GM21526 (cell line): Measurements from ENCODE around the gene GABRR2.
A peak's percentile ranks its signal among the peaks of the same experiment; 100 is the strongest.
"Not testable (repeated sequence)": the region's sequence is repeated elsewhere in the genome, so short reads cannot be mapped to it uniquely, and the experiment has no call there.

Experiments
- ATAC-seq: cut with Tn5 transposase; IDR thresholded peaks from one replicate; pipeline ENCODE4 v1.9.1; 2021; ENCODE audit warnings: moderate library complexity; ENCODE audit not compliant: unreplicated experiment, low FRiP score

Gene GABRR2

GRCh38 chr6:89295981-89296380 is 19.1 kb downstream of the GABRR2 start:
- ATAC-seq, result no peak

GRCh38 chr6:89295116-89295515 is 20.0 kb downstream of the GABRR2 start:
- ATAC-seq, result not testable (repeated sequence)

DNA sequence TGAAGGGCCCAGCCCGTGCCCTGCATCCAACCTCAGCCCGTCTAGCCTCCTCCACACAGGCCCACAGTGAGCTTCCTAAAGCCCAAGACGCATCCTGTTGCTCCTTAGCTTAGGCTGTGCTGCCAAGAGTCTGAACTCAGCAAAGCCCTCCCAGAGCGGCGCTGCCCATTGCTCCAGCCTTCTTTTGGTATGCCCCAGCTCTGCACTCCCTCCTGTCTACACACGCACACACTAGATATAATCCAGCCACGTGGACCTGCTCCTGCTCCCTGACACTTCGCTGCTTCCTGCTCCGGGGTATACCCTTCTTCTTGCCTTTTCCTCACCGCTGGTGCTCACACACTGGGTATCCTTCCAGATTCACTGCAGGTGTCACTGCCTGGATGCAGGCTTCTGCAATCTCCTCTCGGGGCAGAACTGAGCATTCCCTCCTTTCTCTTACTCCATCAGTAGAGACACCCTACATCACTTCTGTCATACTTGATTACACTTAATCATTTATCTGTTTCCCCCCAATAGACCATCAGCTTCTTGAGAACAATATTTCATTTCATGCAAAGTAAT is 23.8 kb downstream of the GABRR2 start:
- no peak for ATAC-seq

DNA sequence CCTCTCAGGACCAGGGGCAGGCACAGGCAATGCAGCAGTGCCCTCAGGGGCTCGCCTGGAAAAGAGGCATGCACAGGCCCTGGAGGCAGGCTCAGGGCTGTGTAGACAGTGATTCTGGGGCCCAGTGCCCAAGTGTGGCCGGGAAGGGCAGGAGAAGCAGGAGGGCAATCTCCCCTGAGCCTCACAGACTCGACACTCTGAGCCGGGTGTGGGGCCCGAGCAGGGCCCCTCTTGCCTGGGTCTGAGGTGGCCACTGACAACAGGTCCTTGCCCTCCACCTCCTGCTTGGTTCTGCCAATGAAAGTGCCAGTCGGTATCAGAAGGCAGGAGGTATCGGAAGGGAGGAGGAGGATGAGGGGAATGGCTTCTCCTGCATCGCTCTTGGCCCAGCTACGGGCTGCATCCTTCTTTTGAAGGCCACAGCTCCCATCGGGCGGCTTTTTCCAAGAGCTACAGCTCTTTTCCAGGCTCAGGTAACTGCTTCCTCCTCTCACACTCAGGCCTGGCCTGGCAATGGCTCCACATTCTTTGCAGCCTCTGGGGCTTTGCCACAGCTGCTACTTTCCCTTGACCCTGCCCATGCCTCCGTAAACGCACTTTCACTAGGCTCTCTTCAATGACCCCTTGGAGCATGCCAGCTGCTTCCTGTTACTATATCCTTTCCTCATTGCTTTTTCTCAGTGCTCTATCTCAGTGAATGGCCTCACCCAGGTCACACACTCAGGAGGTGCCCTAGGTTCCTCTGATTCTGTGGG is 24.5 kb downstream of the GABRR2 start:
- ATAC-seq, result no peak

DNA sequence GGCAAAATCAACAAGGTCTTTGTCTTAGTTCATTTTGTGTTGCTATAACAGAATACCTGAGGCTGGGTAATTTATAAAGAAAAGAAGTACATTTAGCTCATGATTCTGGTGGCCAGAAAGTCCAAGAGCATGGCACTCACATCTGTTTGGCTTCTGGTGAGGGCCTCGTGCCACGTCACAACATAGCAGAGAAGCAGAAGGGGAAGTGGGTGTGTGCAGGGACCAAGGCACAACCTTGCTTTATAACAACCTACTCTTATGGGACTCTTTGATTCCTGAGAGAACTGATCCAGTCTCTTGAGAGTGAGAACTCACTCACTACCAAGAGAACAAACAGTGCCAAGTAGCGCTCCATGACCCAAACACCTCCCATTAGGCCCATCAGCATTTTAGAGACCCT is 25.4 kb downstream of the GABRR2 start:
- no peak for ATAC-seq

DNA sequence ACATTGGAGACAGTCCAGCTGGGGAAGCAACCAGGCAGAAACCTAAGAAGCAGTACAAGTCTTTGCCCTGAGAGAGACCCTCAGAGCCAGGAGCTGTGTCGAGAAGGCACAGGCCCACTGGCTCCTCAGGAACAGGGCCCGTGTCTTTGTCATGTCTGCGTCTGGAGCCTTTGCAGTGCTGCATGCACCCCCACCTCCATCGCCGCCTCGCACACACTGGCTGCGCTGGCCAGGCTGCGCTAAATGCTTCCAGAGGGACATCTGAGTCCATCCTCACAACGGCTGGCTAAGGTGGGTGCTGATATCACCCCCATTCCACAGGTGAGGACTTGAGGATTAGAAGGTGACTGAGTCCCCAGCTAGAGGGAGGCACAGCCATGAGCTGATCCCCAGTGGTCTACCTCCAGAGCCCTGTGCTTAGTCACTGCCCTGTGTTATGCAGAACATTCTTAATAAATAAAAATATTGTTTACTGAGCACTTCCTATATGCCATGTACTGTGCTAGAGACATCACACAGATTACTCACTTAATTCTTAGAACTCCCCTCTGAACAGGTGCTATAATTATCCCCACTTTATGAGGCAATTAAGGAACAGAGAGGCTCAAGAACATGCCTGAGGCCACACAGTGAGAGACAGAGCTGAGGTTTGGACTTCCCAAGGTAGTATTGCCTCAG is 27.6 kb downstream of the GABRR2 start:
- no peak for ATAC-seq

- no peak for ATAC-seq
Measured at GRCh38 chr6:89286516-89286915, 28.6 kb downstream of the GABRR2 start.

- no peak for ATAC-seq
Measured at GRCh38 chr6:89284963-89285735, 29.9 kb downstream of the GABRR2 start.

DNA sequence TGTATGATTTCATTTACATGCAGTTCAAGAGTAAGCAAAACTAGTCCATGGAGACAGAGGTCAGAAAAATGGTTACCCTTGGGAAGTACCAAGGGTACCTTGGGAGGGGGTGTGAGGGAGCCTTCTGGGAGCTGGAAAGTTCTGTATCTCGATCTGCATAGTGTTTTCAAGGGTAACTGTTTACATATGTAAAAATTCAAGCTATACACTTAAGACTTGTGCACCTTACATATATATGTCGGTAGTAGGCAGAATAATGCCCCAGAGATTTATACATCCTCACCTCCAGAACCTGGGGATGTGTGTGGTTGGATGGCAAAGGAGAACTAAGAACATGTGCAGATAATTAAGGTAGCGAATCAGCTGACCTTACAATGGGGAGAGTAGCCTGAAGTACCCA is 31.0 kb downstream of the GABRR2 start:
- no peak for ATAC-seq

DNA sequence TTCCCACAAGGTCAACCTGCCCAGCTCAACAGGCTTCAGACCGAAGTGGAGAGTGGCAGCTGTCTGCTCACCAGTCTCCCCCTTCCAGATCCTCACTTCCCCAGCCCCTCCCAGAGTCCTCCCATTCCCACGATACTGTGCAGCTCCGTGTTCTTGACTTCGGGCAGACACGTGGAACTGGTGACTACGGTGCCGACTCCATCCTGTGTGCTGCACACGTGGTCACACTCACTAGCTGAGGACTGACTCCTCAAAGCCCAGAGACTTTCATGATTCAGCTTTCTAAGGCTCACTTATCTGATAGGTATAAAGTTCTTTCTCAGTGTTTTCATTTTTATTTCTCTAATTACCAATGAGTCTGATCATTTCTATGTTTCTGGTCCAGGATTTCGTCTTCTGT is 32.4 kb downstream of the GABRR2 start:
- ATAC-seq, result no peak

DNA sequence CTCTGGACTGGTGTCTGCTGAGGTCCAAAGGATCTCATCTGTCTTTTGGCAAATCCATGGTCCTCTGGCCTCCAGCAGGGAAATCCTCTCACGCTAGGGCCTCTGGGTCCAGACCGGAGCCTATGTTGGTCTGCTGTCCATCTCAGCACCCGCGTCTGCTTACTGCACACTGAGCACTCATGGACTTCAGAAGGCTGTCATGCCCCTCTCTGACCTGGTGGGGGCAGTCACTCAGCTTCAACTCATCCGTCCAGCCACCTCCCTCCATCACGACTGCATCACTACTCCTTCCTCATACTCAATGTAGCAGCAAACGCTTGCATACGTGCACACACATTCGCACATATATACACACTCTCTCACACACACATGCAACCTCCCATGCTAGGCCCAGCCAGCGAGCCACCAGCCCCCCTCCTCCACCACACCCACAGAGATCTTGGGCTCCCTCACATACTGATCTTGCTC is 33.3 kb downstream of the GABRR2 start:
- peak; percentile 97 for ATAC-seq

GRCh38 chr6:89278956-89279355 is 36.1 kb downstream of the GABRR2 start:
- ATAC-seq, result no peak

GRCh38 chr6:89275900-89276299 is 39.2 kb downstream of the GABRR2 start:
- no peak for ATAC-seq

- no peak for ATAC-seq
Measured at GRCh38 chr6:89273816-89274215, 41.3 kb downstream of the GABRR2 start.

DNA sequence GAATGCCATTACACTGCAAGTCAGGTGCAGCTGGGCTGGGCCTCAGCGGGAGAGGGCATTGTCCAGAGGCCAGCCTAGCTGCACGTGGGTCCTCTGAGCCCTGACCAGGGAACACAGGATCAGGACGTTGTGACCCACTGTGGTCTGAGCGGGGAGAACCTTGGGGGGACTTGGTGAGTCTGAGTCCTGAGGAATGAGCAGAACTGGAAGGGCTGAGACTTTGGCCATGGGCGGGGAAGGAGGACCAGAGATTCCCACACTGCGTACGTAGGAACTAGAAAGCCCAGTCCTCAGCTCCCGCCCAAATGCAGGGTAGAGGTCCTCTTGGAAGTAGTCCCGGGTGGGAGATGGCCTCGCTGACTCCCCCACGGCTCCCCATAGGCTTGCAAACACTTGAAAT is 42.5 kb downstream of the GABRR2 start:
- ATAC-seq, result no peak

DNA sequence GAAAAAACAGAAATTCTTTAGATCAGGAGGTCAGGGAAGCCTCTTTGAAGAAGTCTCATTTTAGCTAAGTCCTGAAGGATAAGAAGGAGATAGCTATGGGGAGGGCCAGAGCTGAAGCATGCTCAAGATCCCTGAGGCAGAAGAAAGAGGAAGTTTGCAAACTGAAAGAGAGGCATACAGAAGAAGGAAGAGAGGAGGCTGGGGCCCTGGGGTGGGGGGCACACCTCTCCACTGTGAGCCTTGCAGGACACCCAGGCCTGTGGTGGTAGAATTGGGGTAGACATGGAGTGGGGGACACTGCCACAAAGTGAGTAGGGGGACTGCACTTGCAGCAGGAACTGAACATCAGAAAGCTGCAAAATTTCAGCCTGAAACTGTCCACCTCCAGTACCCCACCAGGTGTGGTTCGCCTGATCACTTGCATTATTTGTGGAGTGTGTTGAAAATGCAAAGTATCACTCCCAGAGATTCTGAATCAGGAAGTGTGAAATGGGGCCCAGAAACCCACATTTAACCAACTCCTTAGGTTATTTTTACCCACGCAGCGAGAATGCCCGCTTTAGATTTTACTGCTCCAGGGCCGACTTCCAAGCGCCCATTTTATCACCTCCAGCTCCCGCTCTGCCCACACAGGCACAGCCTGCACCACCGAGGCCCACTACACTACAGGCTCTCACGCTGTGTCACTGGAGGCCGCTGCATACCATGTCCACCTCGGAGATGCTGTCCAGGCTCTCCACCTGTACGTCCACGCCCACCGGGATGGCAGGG is 44.0 kb downstream of the GABRR2 start:
- ATAC-seq, result peak; percentile 50

DNA sequence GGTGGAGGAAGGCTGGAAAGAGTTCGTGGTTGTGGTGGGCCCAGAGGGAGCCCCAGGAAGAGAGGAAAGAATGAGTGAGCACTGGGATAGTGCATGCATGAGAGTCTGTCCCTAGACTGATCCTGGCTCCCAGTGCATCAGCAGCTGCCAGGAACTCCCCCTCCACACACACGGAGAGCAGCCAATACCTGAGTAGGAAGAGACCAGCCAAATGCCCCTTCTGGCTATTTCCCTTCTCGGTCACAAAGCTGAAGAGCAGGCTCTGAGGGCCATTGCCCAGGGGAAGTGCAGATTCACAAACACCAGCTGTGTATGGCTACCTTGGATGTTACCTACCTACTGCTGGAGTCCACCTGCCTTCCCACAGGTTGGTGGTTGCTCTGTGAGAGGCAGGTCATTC is 45.1 kb downstream of the GABRR2 start:
- no peak for ATAC-seq

DNA sequence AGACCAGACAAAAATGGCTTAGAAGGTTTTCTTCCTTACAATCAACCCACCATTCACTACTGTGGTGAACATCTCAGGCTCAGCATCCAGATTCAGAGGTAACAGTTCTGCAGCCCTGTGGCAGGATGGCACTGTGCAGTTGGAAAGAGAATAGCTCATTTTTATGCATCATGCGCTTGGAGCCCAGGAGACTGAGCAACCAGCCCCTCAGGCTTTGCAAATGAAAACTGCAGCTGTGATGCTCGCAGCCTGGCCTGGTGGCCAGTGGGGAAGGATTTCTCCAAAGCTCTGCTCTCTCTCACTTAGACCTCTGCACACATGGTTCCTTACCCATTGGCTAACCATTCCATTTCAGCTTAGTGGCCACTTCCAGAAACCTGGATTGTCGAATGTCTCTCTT is 45.8 kb downstream of the GABRR2 start:
- ATAC-seq, result no peak

DNA sequence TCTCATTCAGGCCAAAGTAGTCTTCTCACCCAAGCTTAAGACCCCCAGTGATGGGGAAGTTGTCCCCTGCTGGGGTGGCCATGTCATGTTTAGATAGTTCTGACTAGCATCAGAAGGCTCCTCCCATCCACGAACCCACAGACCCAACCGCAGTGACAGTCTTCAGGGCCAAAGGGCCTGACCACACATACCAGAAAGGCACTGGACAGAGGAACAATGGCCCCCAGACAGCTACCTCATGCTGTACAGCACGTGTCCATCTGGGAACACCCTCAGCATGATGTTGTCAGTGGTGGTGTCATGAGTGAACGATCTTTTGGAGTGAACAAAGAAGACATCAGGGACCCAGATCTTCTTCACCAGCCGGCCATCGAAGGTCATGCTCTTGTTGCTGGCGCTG is 46.3 kb downstream of the GABRR2 start:
- ATAC-seq, result no peak

DNA sequence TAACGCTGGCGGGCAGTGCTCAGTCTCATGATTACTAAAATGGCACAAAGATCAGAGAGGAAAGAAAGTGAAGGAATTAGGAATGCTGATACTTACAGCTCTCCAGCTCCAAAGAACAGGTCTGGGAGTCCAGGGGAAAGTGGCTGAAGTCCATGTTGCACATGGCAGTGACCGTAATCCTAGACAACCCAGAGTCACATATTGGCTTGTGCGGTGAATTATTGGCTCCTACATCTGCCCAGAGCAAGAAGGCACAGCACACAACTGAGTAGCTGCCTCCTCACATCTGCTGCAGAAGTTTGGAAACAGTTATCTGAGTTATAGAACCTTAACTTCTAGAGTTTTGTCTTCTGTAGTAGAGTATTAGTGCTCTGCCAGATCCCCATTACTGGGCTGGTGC is 47.2 kb downstream of the GABRR2 start:
- ATAC-seq, result no peak
